HCT116 (cell line): ENCODE data around the gene MMS19. TPM values are rescaled to one million over a fixed set of nuclear protein-coding genes. Genes with fewer than 3 reads are reported as not detected.

Experiments used
- ATAC-seq: fragments of 200-7000 bp; cut with Tn5 transposase; 2 replicates; pipeline ENCODE4 v1.9.1; 2020; ENCODE audit warnings: mild to moderate bottlenecking, moderate library complexity
- BruUV-seq: library from RNA; stranded (reverse); fragments of 400-500 nt; replicated peaks from 2 replicates; lab custom pipeline; 2021; lab: Mats Ljungman, UMichigan
- CTCF ChIA-PET: fragments of 300-600 bp; sonication (Branson Sonifier 250); formaldehyde crosslinking; loops from one replicate; lab custom pipeline; 2021; ENCODE audit warnings: antibody characterized with exemption; lab: Charles Lee
- POLR2A ChIA-PET: fragments of 300-600, 350-600 bp; sonication (Branson Sonifier 250); formaldehyde crosslinking; loops from one replicate; lab custom pipeline; 2021; ENCODE audit warnings: antibody characterized with exemption; lab: Charles Lee
- RAD21 ChIA-PET, 2 experiments: fragments of 300-600 bp; sonication (Branson Sonifier 250); formaldehyde crosslinking; loops; one replicate each; lab custom pipeline; 2023; ENCODE audit warnings: low total read pairs in 2 of 2; ENCODE audit not compliant: uncharacterized antibody in 2 of 2, unreplicated experiment in 2 of 2, low non-redundant PET in 1 of 2; lab: Charles Lee
- DNase-seq: peaks from one replicate; pipeline ENCODE4 v3.0.0-alpha.2; 2010; ENCODE audit warnings: low read depth, low spot score
- H2AFZ ChIP-seq: fragments of 200-600 bp; shearing (Covaris generic), sonication (generic); 2 replicates; pipeline ENCODE4 v1.6.1; 2017; ENCODE audit warnings: low read depth, mixed run types, mixed read lengths, antibody characterized with exemption, low read length; ENCODE audit not compliant: poor library complexity, severe bottlenecking
- H3K27ac ChIP-seq: 2 replicates; pipeline ENCODE4 v1.5.1; 2012; ENCODE audit warnings: low read depth, low read length
- H3K27me3 ChIP-seq: fragments of 200-600 bp; sonication (generic); 2 replicates; pipeline ENCODE4 v1.6.1; 2016; ENCODE audit warnings: mixed run types, low read length, mixed read lengths; ENCODE audit not compliant: insufficient read depth
- H3K36me3 ChIP-seq, 2 experiments: fragments of 200-500 bp in 1 of 2; fragments of 200-600 bp in 1 of 2; sonication (Bioruptor generic) in 1 of 2; sonication (generic) in 1 of 2; 2 replicates each; pipeline versions ENCODE4 v1.5.1 to v1.6.1; 2014 to 2016; ENCODE audit warnings: low read length in 2 of 2, inconsistent platforms in 1 of 2, mixed read lengths in 1 of 2, mixed run types in 1 of 2; ENCODE audit not compliant: insufficient read depth in 2 of 2, control insufficient read depth in 1 of 2
- H3K4me1 ChIP-seq, 2 experiments: fragments of 200-600 bp in 1 of 2; sonication (generic) in 1 of 2; 2 replicates each; pipeline versions ENCODE4 v1.5.1 to v1.6.1; 2012 to 2017; ENCODE audit warnings: low read length in 2 of 2, inconsistent platforms in 1 of 2, mild to moderate bottlenecking in 1 of 2, mixed read lengths in 1 of 2, mixed run types in 1 of 2, moderate library complexity in 1 of 2; ENCODE audit not compliant: insufficient read depth in 2 of 2, control insufficient read depth in 1 of 2
- H3K4me2 ChIP-seq: fragments of 200-600 bp; sonication (generic); 2 replicates; pipeline ENCODE4 v1.6.1; 2017; ENCODE audit warnings: mixed run types, low read length, mixed read lengths
- H3K4me3 ChIP-seq, 2 experiments: fragments of 200-600 bp in 1 of 2; sonication (generic) in 1 of 2; replicated peaks in 1 of 2; 2 replicates each; pipeline ENCODE4 v1.5.1; 2011 to 2016; ENCODE audit warnings: low read length in 2 of 2, control low read depth in 1 of 2, low read depth in 1 of 2, mild to moderate bottlenecking in 1 of 2, mixed read lengths in 1 of 2, mixed run types in 1 of 2
- H3K79me2 ChIP-seq: fragments of 200-600 bp; sonication (generic); 2 replicates; pipeline ENCODE4 v1.6.1; 2017; ENCODE audit warnings: mild to moderate bottlenecking, mixed run types, low read length, moderate library complexity, mixed read lengths; ENCODE audit not compliant: insufficient read depth
- H3K9ac ChIP-seq: fragments of 200-600 bp; sonication (generic); 2 replicates; pipeline ENCODE4 v1.6.1; 2016; ENCODE audit warnings: low read length, mixed read lengths
- H3K9me2 ChIP-seq: fragments of 200-600 bp; sonication (generic), shearing (Covaris generic); 2 replicates; pipeline ENCODE4 v1.6.1; 2017; ENCODE audit warnings: mixed run types, mild to moderate bottlenecking, moderate library complexity; ENCODE audit not compliant: insufficient read depth
- H3K9me3 ChIP-seq, 2 experiments: fragments of 200-500 bp in 1 of 2; fragments of 200-600 bp in 1 of 2; sonication (Bioruptor generic) in 1 of 2; sonication (generic) in 1 of 2; 2 replicates each; pipeline ENCODE4 v1.6.1; 2014 to 2017; ENCODE audit warnings: low read length in 2 of 2, mixed read lengths in 2 of 2, inconsistent platforms in 1 of 2, low read depth in 1 of 2, mild to moderate bottlenecking in 1 of 2, mixed run types in 1 of 2, moderate library complexity in 1 of 2; ENCODE audit not compliant: control insufficient read depth in 1 of 2, insufficient read depth in 1 of 2
- H4K20me1 ChIP-seq: fragments of 200-600 bp; sonication (generic), shearing (Covaris generic); 2 replicates; pipeline ENCODE4 v1.6.1; 2017; ENCODE audit warnings: mixed run types, mild to moderate bottlenecking, moderate library complexity; ENCODE audit not compliant: insufficient read depth
- ELF1 ChIP-seq: IDR thresholded peaks from 2 replicates; pipeline ENCODE4 v1.6.1; 2012; ENCODE audit warnings: low read depth, borderline replicate concordance
- EZH2phosphoT487 ChIP-seq: fragments of 200-600 bp; IDR thresholded peaks from 2 replicates; pipeline ENCODE4 v1.6.1; 2018; ENCODE audit warnings: antibody characterized with exemption, borderline replicate concordance
- JUND ChIP-seq: IDR thresholded peaks from 2 replicates; pipeline ENCODE4 v1.6.1; 2012
- POLR2A ChIP-seq: IDR thresholded peaks from 2 replicates; pipeline ENCODE4 v1.7.0; 2011; ENCODE audit warnings: borderline replicate concordance; ENCODE audit not compliant: insufficient read depth, insufficient read length; ENCODE audit errors: extremely low read depth
- POLR2AphosphoS5 ChIP-seq: IDR thresholded peaks from 2 replicates; pipeline ENCODE4 v1.6.1; 2011; ENCODE audit warnings: mild to moderate bottlenecking, low read depth, low read length, moderate library complexity
- SP1 ChIP-seq: IDR thresholded peaks from 2 replicates; pipeline ENCODE4 v1.6.1; 2012; ENCODE audit warnings: low read depth
- SRF ChIP-seq: IDR thresholded peaks from 2 replicates; pipeline ENCODE4 v1.6.1; 2012; ENCODE audit warnings: low read depth
- TCF7L2 ChIP-seq: IDR thresholded peaks from 2 replicates; pipeline ENCODE4 v1.7.0; 2011; ENCODE audit warnings: borderline replicate concordance, inconsistent platforms; ENCODE audit not compliant: insufficient read depth, insufficient read length; ENCODE audit errors: extremely low read depth
- ZFX ChIP-seq: fragments of 450-650 bp; IDR thresholded peaks from 2 replicates; pipeline ENCODE4 v1.6.1; 2017
- intact Hi-C: fragments of 100-400 bp; cut with micrococcal nuclease; formaldehyde crosslinking; loops from 2 replicates; pipeline ENCODE4 v1.10.0; 2022
- total RNA-seq: library from RNA; stranded (reverse); gene quantifications from one replicate; pipeline ENCODE4 v1.2.1, GENCODE V29; 2021; ENCODE audit not compliant: unreplicated experiment
- TF ChIP-seq, protein P1 (sequence below): IDR thresholded peaks from 2 replicates; pipeline ENCODE4 v1.6.1; 2012; ENCODE audit warnings: low read depth
- TF ChIP-seq, protein P2 (sequence below): IDR thresholded peaks from 2 replicates; pipeline ENCODE4 v1.6.1; 2011; ENCODE audit warnings: mild to moderate bottlenecking, low read length, moderate library complexity; ENCODE audit not compliant: insufficient replicate concordance; ENCODE audit errors: extremely low read depth

The MMS19 gene
- total RNA-seq, 1 experiment from 2014 or later = 101 TPM

DNA sequence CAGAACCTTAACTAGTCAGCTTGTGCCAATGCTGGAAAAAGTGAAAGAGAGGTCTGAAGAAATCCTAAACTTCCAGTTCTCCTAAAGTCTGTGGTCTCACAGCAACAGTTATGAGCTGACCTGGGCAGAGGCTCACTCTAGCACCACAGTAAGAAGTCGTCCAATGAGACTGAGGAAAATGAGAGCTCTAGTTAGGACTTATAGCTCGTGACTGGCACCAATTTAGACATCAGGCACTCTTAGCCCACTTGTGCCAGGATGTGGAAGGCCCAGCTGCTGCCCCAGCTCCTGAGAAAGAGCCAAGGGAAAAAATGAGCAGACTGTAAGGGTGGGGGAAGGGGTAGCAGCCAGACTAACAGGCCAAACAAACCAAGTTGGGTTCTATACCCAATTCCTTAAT, 7.6 kb downstream of the MMS19 start:
- Histone ChIP-seq H2AFZ (no peak overlapping the region), H3K9me2 (no peaks in the 10 kb centered on the region), H3K9ac (no peak overlapping the region), H3K36me3 (peaks cover 0 to 3% of the 10 kb centered on the region in 2 experiments; a peak in 1 of 4 replicates), H3K4me2 (no peak overlapping the region), H3K79me2 (peaks cover 97% of the 10 kb centered on the region), H3K9me3 (no peaks in the 10 kb centered on the region), H4K20me1 (peaks cover 2% of the 10 kb centered on the region; the same call in 1 of the 2 replicates), H3K4me1 (no peaks in the 10 kb centered on the region), H3K4me3 (no peak overlapping the region), H3K27me3 (no peaks in the 10 kb centered on the region), H3K27ac (no peak overlapping the region)
- no peak for DNase-seq
- no TSS peak for BruUV-seq
- RAD21 ChIA-PET = no interaction called here
- POLR2A ChIA-PET = no interaction called here
- TF ChIP-seq EZH2phosphoT487 (no peak), ZFX (no peak), ELF1 (no peak), JUND (no peak), POLR2AphosphoS5 (no peak), POLR2A (no peak), SP1 (no peak), TCF7L2 (no peak), SRF (no peak)
- TF ChIP-seq, protein P1, sequence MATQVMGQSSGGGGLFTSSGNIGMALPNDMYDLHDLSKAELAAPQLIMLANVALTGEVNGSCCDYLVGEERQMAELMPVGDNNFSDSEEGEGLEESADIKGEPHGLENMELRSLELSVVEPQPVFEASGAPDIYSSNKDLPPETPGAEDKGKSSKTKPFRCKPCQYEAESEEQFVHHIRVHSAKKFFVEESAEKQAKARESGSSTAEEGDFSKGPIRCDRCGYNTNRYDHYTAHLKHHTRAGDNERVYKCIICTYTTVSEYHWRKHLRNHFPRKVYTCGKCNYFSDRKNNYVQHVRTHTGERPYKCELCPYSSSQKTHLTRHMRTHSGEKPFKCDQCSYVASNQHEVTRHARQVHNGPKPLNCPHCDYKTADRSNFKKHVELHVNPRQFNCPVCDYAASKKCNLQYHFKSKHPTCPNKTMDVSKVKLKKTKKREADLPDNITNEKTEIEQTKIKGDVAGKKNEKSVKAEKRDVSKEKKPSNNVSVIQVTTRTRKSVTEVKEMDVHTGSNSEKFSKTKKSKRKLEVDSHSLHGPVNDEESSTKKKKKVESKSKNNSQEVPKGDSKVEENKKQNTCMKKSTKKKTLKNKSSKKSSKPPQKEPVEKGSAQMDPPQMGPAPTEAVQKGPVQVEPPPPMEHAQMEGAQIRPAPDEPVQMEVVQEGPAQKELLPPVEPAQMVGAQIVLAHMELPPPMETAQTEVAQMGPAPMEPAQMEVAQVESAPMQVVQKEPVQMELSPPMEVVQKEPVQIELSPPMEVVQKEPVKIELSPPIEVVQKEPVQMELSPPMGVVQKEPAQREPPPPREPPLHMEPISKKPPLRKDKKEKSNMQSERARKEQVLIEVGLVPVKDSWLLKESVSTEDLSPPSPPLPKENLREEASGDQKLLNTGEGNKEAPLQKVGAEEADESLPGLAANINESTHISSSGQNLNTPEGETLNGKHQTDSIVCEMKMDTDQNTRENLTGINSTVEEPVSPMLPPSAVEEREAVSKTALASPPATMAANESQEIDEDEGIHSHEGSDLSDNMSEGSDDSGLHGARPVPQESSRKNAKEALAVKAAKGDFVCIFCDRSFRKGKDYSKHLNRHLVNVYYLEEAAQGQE = no peak
- TF ChIP-seq, protein P2, sequence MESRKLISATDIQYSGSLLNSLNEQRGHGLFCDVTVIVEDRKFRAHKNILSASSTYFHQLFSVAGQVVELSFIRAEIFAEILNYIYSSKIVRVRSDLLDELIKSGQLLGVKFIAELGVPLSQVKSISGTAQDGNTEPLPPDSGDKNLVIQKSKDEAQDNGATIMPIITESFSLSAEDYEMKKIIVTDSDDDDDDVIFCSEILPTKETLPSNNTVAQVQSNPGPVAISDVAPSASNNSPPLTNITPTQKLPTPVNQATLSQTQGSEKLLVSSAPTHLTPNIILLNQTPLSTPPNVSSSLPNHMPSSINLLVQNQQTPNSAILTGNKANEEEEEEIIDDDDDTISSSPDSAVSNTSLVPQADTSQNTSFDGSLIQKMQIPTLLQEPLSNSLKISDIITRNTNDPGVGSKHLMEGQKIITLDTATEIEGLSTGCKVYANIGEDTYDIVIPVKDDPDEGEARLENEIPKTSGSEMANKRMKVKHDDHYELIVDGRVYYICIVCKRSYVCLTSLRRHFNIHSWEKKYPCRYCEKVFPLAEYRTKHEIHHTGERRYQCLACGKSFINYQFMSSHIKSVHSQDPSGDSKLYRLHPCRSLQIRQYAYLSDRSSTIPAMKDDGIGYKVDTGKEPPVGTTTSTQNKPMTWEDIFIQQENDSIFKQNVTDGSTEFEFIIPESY = no peak
- CTCF ChIA-PET = no interaction called here
- ATAC-seq = no peak
- intact Hi-C loops = no loop called here
